HEK293 (cell line): ENCODE results near the gene STEEP1.

Experiments used
- BCL11B ChIP-seq: fragments of 450-650 bp; formaldehyde crosslinking; IDR thresholded peaks from 2 replicates; pipeline ENCODE4 v1.5.1; 2016; ENCODE audit warnings: low read depth, missing biosample characterization, missing genetic modification characterization
- GLI2 ChIP-seq: fragments of 450-650 bp; formaldehyde crosslinking; IDR thresholded peaks from 2 replicates; pipeline ENCODE4; 2017; ENCODE audit warnings: missing biosample characterization, missing genetic modification characterization, low read depth, borderline replicate concordance
- GLIS1 ChIP-seq: fragments of 450-650 bp; formaldehyde crosslinking; IDR thresholded peaks from 2 replicates; pipeline ENCODE4 v1.5.1; 2016; ENCODE audit warnings: missing biosample characterization, missing genetic modification characterization
- IKZF3 ChIP-seq: fragments of 450-650 bp; IDR thresholded peaks from 2 replicates; pipeline ENCODE4 v1.5.0; 2018; ENCODE audit warnings: missing biosample characterization, mild to moderate bottlenecking, missing genetic modification characterization, moderate library complexity
- OSR2 ChIP-seq: fragments of 450-650 bp; formaldehyde crosslinking; IDR thresholded peaks from 2 replicates; pipeline ENCODE4 v1.5.1; 2016; ENCODE audit warnings: missing biosample characterization, missing genetic modification characterization
- SP2 ChIP-seq: fragments of 450-650 bp; formaldehyde crosslinking; IDR thresholded peaks from 2 replicates; pipeline ENCODE4 v1.5.1; 2016; ENCODE audit warnings: missing biosample characterization, missing genetic modification characterization
- WT1 ChIP-seq: fragments of 450-650 bp; formaldehyde crosslinking; IDR thresholded peaks from 2 replicates; pipeline ENCODE4 v1.5.1; 2016; ENCODE audit warnings: missing biosample characterization, missing genetic modification characterization
- YY1 ChIP-seq: fragments of 450-650 bp; formaldehyde crosslinking; IDR thresholded peaks from 2 replicates; pipeline ENCODE4 v1.5.1; 2018; ENCODE audit warnings: missing biosample characterization, missing genetic modification characterization
- ZFP37 ChIP-seq: fragments of 450-650 bp; formaldehyde crosslinking; IDR thresholded peaks from 2 replicates; pipeline ENCODE4 v1.5.1; 2016; ENCODE audit warnings: missing biosample characterization, missing genetic modification characterization
- ZNF302 ChIP-seq: fragments of 450-650 bp; formaldehyde crosslinking; IDR thresholded peaks from 2 replicates; pipeline ENCODE4 v1.5.1; 2016; ENCODE audit warnings: missing biosample characterization, missing genetic modification characterization, low read depth
- ZNF501 ChIP-seq: fragments of 450-650 bp; formaldehyde crosslinking; IDR thresholded peaks from 2 replicates; pipeline ENCODE4 v1.5.1; 2016; ENCODE audit warnings: missing biosample characterization, missing genetic modification characterization
- ZNF555 ChIP-seq: fragments of 450-650 bp; formaldehyde crosslinking; conservative IDR thresholded peaks from 2 replicates; pipeline ENCODE4 v1.5.1; 2017; ENCODE audit warnings: missing biosample characterization, mild to moderate bottlenecking, missing genetic modification characterization, inconsistent platforms
- ZNF571 ChIP-seq: fragments of 450-650 bp; formaldehyde crosslinking; IDR thresholded peaks from 2 replicates; pipeline ENCODE4 v1.5.0; 2017; ENCODE audit warnings: missing biosample characterization, missing genetic modification characterization
- ZNF596 ChIP-seq: fragments of 450-650 bp; IDR thresholded peaks from 2 replicates; pipeline ENCODE4 v1.5.0; 2018; ENCODE audit warnings: missing biosample characterization, mild to moderate bottlenecking, missing genetic modification characterization, moderate library complexity
- ZXDB ChIP-seq: fragments of 450-650 bp; formaldehyde crosslinking; IDR thresholded peaks from 2 replicates; pipeline ENCODE4 v1.5.1; 2016; ENCODE audit warnings: missing biosample characterization, missing genetic modification characterization
- TF ChIP-seq, protein P1 (sequence below): fragments of 450-650 bp; formaldehyde crosslinking; IDR thresholded peaks from 2 replicates; pipeline ENCODE4 v1.5.1; 2017; ENCODE audit warnings: missing biosample characterization, mild to moderate bottlenecking, missing genetic modification characterization, moderate library complexity
- TF ChIP-seq, protein P2 (sequence below): fragments of 450-650 bp; formaldehyde crosslinking; IDR thresholded peaks from 2 replicates; pipeline ENCODE4 v1.5.1; 2016; ENCODE audit warnings: missing biosample characterization, missing genetic modification characterization
- TF ChIP-seq, protein P3 (sequence below): fragments of 450-650 bp; IDR thresholded peaks from 2 replicates; pipeline ENCODE4 v1.5.1; 2018; ENCODE audit warnings: missing biosample characterization, missing genetic modification characterization
- TF ChIP-seq, protein P4 (sequence below): fragments of 450-650 bp; formaldehyde crosslinking; IDR thresholded peaks from 2 replicates; pipeline ENCODE4 v1.5.1; 2016; ENCODE audit warnings: missing biosample characterization, missing genetic modification characterization
- TF ChIP-seq, protein P5 (sequence below): sonication (generic); formaldehyde crosslinking; IDR thresholded peaks from 2 replicates; pipeline ENCODE4 v1.8.1; 2022; ENCODE audit warnings: mild to moderate bottlenecking, moderate library complexity, missing genetic modification reagents
- TF ChIP-seq, protein P6 (sequence below): fragments of 450-650 bp; IDR thresholded peaks from 2 replicates; pipeline ENCODE4 v1.5.1; 2018; ENCODE audit warnings: missing biosample characterization, mild to moderate bottlenecking, missing genetic modification characterization

The STEEP1 gene

DNA sequence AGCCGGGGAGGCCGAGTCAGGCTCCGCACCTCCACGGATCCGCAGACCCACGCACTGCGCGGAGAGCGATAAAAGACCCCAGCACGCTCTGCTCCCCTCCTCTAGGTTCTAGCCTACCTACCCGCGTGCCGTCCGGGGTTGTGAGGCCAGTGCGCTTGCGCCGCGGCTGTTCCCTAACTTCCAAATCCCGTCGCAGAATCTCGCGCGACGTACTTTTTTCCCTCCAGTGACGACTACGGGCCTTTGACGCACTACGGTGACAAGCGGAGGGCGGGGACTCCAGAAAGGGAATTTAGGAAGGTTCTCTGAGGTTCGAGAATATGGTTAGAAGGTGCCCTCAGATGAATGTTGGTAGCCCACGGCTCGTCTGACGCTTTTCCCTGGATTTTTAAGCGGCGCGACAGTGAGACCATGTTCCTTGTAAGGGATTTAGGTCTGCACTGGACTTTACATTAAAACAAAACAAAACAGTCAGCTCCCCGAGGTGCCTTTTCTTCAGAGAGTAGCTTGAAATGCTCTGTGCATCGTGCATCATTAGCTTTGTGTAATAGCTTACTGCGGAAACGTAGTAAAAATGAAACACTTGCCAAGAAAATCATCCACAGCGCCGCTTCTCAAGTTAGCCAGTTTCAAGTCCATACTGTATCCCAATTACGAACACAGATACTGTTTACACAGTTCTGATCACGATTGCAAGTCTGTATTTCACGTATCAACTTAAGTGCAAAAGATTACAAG is 41.2 kb upstream of the STEEP1 start, which contains the start of gene NKRF (continued):
- TF ChIP-seq WT1 (tag by site-specific recombination), result no peak
- no peak for TF ChIP-seq ZNF571
- 0 out of 2 replicates have a peak, but pooled peaks have one; percentile 47 for TF ChIP-seq ZXDB (tag by site-specific recombination)
- no peak for TF ChIP-seq GLI2
- no peak for TF ChIP-seq YY1
- no peak for TF ChIP-seq ZNF302 (tag by site-specific recombination)
- TF ChIP-seq SP2 (tag by site-specific recombination), result peak; percentile 30; the same call in 1 of the 2 replicates
- TF ChIP-seq, protein P1, sequence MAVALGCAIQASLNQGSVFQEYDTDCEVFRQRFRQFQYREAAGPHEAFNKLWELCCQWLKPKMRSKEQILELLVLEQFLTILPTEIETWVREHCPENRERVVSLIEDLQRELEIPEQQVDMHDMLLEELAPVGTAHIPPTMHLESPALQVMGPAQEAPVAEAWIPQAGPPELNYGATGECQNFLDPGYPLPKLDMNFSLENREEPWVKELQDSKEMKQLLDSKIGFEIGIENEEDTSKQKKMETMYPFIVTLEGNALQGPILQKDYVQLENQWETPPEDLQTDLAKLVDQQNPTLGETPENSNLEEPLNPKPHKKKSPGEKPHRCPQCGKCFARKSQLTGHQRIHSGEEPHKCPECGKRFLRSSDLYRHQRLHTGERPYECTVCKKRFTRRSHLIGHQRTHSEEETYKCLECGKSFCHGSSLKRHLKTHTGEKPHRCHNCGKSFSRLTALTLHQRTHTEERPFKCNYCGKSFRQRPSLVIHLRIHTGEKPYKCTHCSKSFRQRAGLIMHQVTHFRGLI (tag by site-specific recombination), result no peak
- TF ChIP-seq, protein P2, sequence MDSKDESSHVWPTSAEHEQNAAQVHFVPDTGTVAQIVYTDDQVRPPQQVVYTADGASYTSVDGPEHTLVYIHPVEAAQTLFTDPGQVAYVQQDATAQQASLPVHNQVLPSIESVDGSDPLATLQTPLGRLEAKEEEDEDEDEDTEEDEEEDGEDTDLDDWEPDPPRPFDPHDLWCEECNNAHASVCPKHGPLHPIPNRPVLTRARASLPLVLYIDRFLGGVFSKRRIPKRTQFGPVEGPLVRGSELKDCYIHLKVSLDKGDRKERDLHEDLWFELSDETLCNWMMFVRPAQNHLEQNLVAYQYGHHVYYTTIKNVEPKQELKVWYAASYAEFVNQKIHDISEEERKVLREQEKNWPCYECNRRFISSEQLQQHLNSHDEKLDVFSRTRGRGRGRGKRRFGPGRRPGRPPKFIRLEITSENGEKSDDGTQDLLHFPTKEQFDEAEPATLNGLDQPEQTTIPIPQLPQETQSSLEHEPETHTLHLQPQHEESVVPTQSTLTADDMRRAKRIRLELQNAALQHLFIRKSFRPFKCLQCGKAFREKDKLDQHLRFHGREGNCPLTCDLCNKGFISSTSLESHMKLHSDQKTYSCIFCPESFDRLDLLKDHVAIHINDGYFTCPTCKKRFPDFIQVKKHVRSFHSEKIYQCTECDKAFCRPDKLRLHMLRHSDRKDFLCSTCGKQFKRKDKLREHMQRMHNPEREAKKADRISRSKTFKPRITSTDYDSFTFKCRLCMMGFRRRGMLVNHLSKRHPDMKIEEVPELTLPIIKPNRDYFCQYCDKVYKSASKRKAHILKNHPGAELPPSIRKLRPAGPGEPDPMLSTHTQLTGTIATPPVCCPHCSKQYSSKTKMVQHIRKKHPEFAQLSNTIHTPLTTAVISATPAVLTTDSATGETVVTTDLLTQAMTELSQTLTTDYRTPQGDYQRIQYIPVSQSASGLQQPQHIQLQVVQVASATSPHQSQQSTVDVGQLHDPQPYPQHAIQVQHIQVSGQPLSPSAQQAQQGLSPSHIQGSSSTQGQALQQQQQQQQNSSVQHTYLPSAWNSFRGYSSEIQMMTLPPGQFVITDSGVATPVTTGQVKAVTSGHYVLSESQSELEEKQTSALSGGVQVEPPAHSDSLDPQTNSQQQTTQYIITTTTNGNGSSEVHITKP, result 0 out of 2 replicates have a peak, but pooled peaks have one; percentile 21
- TF ChIP-seq OSR2 (tag by site-specific recombination), result no peak
- TF ChIP-seq BCL11B, result no peak
- TF ChIP-seq ZNF596 (tag by site-specific recombination), result no peak
- no peak for TF ChIP-seq IKZF3 (tag by site-specific recombination)
- TF ChIP-seq, protein P3, sequence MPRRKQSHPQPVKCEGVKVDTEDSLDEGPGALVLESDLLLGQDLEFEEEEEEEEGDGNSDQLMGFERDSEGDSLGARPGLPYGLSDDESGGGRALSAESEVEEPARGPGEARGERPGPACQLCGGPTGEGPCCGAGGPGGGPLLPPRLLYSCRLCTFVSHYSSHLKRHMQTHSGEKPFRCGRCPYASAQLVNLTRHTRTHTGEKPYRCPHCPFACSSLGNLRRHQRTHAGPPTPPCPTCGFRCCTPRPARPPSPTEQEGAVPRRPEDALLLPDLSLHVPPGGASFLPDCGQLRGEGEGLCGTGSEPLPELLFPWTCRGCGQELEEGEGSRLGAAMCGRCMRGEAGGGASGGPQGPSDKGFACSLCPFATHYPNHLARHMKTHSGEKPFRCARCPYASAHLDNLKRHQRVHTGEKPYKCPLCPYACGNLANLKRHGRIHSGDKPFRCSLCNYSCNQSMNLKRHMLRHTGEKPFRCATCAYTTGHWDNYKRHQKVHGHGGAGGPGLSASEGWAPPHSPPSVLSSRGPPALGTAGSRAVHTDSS (tag by site-specific recombination), result no peak
- no peak; the same call in 1 of the 2 replicates for TF ChIP-seq ZNF501 (tag by site-specific recombination)
- TF ChIP-seq, protein P4, sequence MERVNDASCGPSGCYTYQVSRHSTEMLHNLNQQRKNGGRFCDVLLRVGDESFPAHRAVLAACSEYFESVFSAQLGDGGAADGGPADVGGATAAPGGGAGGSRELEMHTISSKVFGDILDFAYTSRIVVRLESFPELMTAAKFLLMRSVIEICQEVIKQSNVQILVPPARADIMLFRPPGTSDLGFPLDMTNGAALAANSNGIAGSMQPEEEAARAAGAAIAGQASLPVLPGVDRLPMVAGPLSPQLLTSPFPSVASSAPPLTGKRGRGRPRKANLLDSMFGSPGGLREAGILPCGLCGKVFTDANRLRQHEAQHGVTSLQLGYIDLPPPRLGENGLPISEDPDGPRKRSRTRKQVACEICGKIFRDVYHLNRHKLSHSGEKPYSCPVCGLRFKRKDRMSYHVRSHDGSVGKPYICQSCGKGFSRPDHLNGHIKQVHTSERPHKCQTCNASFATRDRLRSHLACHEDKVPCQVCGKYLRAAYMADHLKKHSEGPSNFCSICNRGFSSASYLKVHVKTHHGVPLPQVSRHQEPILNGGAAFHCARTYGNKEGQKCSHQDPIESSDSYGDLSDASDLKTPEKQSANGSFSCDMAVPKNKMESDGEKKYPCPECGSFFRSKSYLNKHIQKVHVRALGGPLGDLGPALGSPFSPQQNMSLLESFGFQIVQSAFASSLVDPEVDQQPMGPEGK (tag by site-specific recombination), result no peak
- 0 out of 2 replicates have a peak, but pooled peaks have one; percentile 15 for TF ChIP-seq GLIS1 (tag by site-specific recombination)
- TF ChIP-seq ZNF555 (tag by site-specific recombination), result no peak
- TF ChIP-seq, protein P5, sequence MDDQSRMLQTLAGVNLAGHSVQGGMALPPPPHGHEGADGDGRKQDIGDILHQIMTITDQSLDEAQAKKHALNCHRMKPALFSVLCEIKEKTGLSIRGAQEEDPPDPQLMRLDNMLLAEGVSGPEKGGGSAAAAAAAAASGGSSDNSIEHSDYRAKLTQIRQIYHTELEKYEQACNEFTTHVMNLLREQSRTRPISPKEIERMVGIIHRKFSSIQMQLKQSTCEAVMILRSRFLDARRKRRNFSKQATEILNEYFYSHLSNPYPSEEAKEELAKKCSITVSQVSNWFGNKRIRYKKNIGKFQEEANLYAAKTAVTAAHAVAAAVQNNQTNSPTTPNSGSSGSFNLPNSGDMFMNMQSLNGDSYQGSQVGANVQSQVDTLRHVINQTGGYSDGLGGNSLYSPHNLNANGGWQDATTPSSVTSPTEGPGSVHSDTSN (CRISPR knock-in tag), result no peak
- TF ChIP-seq, protein P6, sequence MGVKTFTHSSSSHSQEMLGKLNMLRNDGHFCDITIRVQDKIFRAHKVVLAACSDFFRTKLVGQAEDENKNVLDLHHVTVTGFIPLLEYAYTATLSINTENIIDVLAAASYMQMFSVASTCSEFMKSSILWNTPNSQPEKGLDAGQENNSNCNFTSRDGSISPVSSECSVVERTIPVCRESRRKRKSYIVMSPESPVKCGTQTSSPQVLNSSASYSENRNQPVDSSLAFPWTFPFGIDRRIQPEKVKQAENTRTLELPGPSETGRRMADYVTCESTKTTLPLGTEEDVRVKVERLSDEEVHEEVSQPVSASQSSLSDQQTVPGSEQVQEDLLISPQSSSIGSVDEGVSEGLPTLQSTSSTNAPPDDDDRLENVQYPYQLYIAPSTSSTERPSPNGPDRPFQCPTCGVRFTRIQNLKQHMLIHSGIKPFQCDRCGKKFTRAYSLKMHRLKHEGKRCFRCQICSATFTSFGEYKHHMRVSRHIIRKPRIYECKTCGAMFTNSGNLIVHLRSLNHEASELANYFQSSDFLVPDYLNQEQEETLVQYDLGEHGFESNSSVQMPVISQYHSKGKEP (tag by site-specific recombination), result no peak
- no peak for TF ChIP-seq ZFP37 (tag by site-specific recombination)
